H1 (cell line): ENCODE results near the gene CD38. TPM values are rescaled to one million over a fixed set of nuclear protein-coding genes. Genes with fewer than 3 reads are reported as not detected.

Experiments used
- CTCF ChIA-PET: fragments of 300-600 bp; sonication (Branson Sonifier 250); formaldehyde crosslinking; loops from one replicate; lab custom pipeline; 2021; ENCODE audit not compliant: partially characterized antibody; lab: Charles Lee
- POLR2A ChIA-PET: fragments of 300-600 bp; sonication (Branson Sonifier 250); formaldehyde crosslinking; loops from one replicate; lab custom pipeline; 2021; ENCODE audit warnings: inconsistent platforms; ENCODE audit not compliant: partially characterized antibody; lab: Charles Lee
- DNase-seq, 2 experiments: peaks; one replicate each; pipeline versions ENCODE4 v3.0.0 to v3.0.0-alpha.2; 2010 to 2022; ENCODE audit warnings: low spot score in 2 of 2, low read depth in 1 of 2, mixed read lengths in 1 of 2
- FAIRE-seq: peaks from 2 replicates; lab custom pipeline; 2011; peaks lifted over from hg19 to GRCh38; lab: Jason Lieb, UNC
- H2AFZ ChIP-seq: 2 replicates; pipeline ENCODE4 v1.8.1; 2012; ENCODE audit warnings: low read length, inconsistent platforms
- H2AK5ac ChIP-seq: 2 replicates; pipeline ENCODE4 v1.6.1; 2013; ENCODE audit warnings: low read depth, low read length
- H2BK120ac ChIP-seq: replicated peaks from 2 replicates; pipeline ENCODE3; 2013; ENCODE audit warnings: low read depth, low read length, inconsistent platforms
- H2BK12ac ChIP-seq: 2 replicates; pipeline ENCODE4 v1.6.1; 2013; ENCODE audit warnings: low read depth, low read length
- H2BK15ac ChIP-seq: 2 replicates; pipeline ENCODE4 v1.6.1; 2013; ENCODE audit warnings: low read length
- H2BK20ac ChIP-seq: 2 replicates; pipeline ENCODE4 v1.6.1; 2013; ENCODE audit warnings: low read length
- H2BK5ac ChIP-seq: 2 replicates; pipeline ENCODE4 v1.6.1; 2013; ENCODE audit warnings: low read depth, low read length
- H3K14ac ChIP-seq: 2 replicates; pipeline ENCODE4 v1.6.1; 2013; ENCODE audit warnings: inconsistent platforms; ENCODE audit not compliant: insufficient read length
- H3K18ac ChIP-seq: 2 replicates; pipeline ENCODE4 v1.6.1; 2013; ENCODE audit warnings: low read length; ENCODE audit errors: extremely low read depth
- H3K23ac ChIP-seq: 2 replicates; pipeline ENCODE4 v1.6.1; 2013; ENCODE audit warnings: inconsistent platforms; ENCODE audit not compliant: insufficient read length
- H3K23me2 ChIP-seq: 2 replicates; pipeline ENCODE4 v1.6.1; 2013; ENCODE audit warnings: low read depth, low read length
- H3K27ac ChIP-seq: 2 replicates; pipeline ENCODE4 v1.6.1; 2011; ENCODE audit warnings: low read depth, low read length, inconsistent platforms
- H3K27me3 ChIP-seq, 4 experiments: replicated peaks in 1 of 4; 1 replicate in 1 of 4; 2 replicates in 3 of 4; pipeline versions ENCODE4 v1.6.1 to v1.8.1; 2011 to 2013; ENCODE audit warnings: low read length in 3 of 4, mild to moderate bottlenecking in 3 of 4, inconsistent platforms in 2 of 4, mixed read lengths in 2 of 4, moderate library complexity in 1 of 4; ENCODE audit not compliant: control insufficient read depth in 3 of 4, insufficient read depth in 3 of 4; ENCODE audit errors: extremely low read depth in 1 of 4
- H3K36me3 ChIP-seq, 4 experiments: 2 replicates each; pipeline versions ENCODE4 v1.6.1 to v1.8.1; 2011 to 2013; ENCODE audit warnings: mild to moderate bottlenecking in 4 of 4, low read length in 3 of 4, moderate library complexity in 2 of 4, control low read depth in 1 of 4, inconsistent platforms in 1 of 4; ENCODE audit not compliant: insufficient read depth in 4 of 4, control insufficient read depth in 2 of 4
- H3K4ac ChIP-seq: replicated peaks from 2 replicates; pipeline ENCODE3; 2013; ENCODE audit warnings: low read length, low read depth, mixed read lengths, inconsistent platforms; ENCODE audit not compliant: insufficient read length
- H3K4me1 ChIP-seq, 4 experiments: replicated peaks in 1 of 4; 1 replicate in 1 of 4; 2 replicates in 3 of 4; pipeline versions ENCODE4 v1.6.1 to v1.8.1; 2011 to 2013; ENCODE audit warnings: low read length in 3 of 4, inconsistent platforms in 2 of 4, mixed read lengths in 1 of 4; ENCODE audit not compliant: insufficient read depth in 4 of 4, control insufficient read depth in 3 of 4
- H3K4me2 ChIP-seq, 2 experiments: 2 replicates each; pipeline versions ENCODE4 v1.6.1 to v1.8.1; 2011 to 2013; ENCODE audit warnings: low read depth in 2 of 2, low read length in 2 of 2, control low read depth in 1 of 2, inconsistent platforms in 1 of 2, mild to moderate bottlenecking in 1 of 2; ENCODE audit not compliant: insufficient read depth in 1 of 2
- H3K4me3 ChIP-seq, 4 experiments: fragments of 200-600, 300-600 bp in 1 of 4; sonication (generic), shearing (Covaris generic), sonication (Bioruptor Twin) in 1 of 4; 2 replicates each; pipeline versions ENCODE4 v1.5.1 to v1.8.1; 2011 to 2016; ENCODE audit warnings: low read length in 4 of 4, low read depth in 3 of 4, control low read depth in 2 of 4, inconsistent platforms in 2 of 4, mild to moderate bottlenecking in 2 of 4, mixed read lengths in 1 of 4, moderate library complexity in 1 of 4; ENCODE audit not compliant: insufficient read depth in 2 of 4; ENCODE audit errors: extremely low read depth in 1 of 4
- H3K56ac ChIP-seq: replicated peaks from 2 replicates; pipeline ENCODE3; 2013; ENCODE audit warnings: low read depth, mild to moderate bottlenecking, mixed read lengths, low read length, inconsistent platforms; ENCODE audit not compliant: insufficient read length
- H3K79me1 ChIP-seq: 2 replicates; pipeline ENCODE4 v1.6.1; 2013; ENCODE audit warnings: low read depth, low read length, control low read depth
- H3K79me2 ChIP-seq, 2 experiments: 2 replicates each; pipeline versions ENCODE4 v1.6.1 to v1.8.1; 2012 to 2013; ENCODE audit warnings: low read length in 2 of 2, mild to moderate bottlenecking in 2 of 2, inconsistent platforms in 1 of 2; ENCODE audit not compliant: insufficient read depth in 2 of 2, control insufficient read depth in 1 of 2
- H3K9ac ChIP-seq, 4 experiments: replicated peaks in 1 of 4; 1 replicate in 1 of 4; 2 replicates in 3 of 4; pipeline versions ENCODE4 v1.6.1 to v1.8.1; 2011 to 2013; ENCODE audit warnings: low read depth in 3 of 4, low read length in 3 of 4, control low read depth in 2 of 4, mild to moderate bottlenecking in 2 of 4, moderate library complexity in 2 of 4, inconsistent platforms in 1 of 4; ENCODE audit errors: extremely low read depth in 1 of 4
- H3K9me3 ChIP-seq, 2 experiments: 2 replicates each; pipeline versions ENCODE4 v1.6.1 to v1.8.1; 2012 to 2013; ENCODE audit warnings: mild to moderate bottlenecking in 2 of 2, moderate library complexity in 2 of 2, control low read depth in 1 of 2, inconsistent platforms in 1 of 2, low read depth in 1 of 2, low read length in 1 of 2, mixed read lengths in 1 of 2; ENCODE audit not compliant: insufficient read depth in 2 of 2
- H4K20me1 ChIP-seq, 2 experiments: replicated peaks in 1 of 2; 2 replicates each; pipeline versions ENCODE3 to v1.8.1; 2011 to 2013; ENCODE audit warnings: inconsistent platforms in 2 of 2, low read length in 2 of 2, mild to moderate bottlenecking in 1 of 2; ENCODE audit not compliant: insufficient read depth in 2 of 2, control insufficient read depth in 1 of 2
- H4K5ac ChIP-seq: 2 replicates; pipeline ENCODE4 v1.6.1; 2013; ENCODE audit warnings: low read length, low read depth, mixed read lengths, inconsistent platforms; ENCODE audit not compliant: insufficient read length
- H4K8ac ChIP-seq: 2 replicates; pipeline ENCODE4 v1.8.0; 2013; ENCODE audit warnings: mild to moderate bottlenecking, moderate library complexity, low read length, inconsistent platforms; ENCODE audit not compliant: insufficient read depth; ENCODE audit errors: extremely low read depth
- H4K91ac ChIP-seq: replicated peaks from 2 replicates; pipeline ENCODE3; 2013; ENCODE audit warnings: low read length, mixed read lengths, inconsistent platforms; ENCODE audit not compliant: insufficient read length
- EP300 ChIP-seq, 2 experiments: IDR thresholded peaks; 1 replicate in 1 of 2; 2 replicates in 1 of 2; pipeline ENCODE4 v1.6.1; 2011 to 2012; ENCODE audit warnings: low read depth in 2 of 2, low read length in 2 of 2, mild to moderate bottlenecking in 2 of 2, borderline replicate concordance in 1 of 2, inconsistent platforms in 1 of 2, moderate library complexity in 1 of 2
- SUZ12 ChIP-seq: fragments of 200-600 bp; sonication (generic); IDR thresholded peaks from 2 replicates; pipeline ENCODE4 v1.6.1; 2012; ENCODE audit warnings: mild to moderate bottlenecking, inconsistent platforms, low read length, moderate library complexity, mixed read lengths
- TCF12 ChIP-seq: IDR thresholded peaks from 2 replicates; pipeline ENCODE4 v1.6.1; 2011; ENCODE audit warnings: low read depth, mild to moderate bottlenecking, low read length
- WGBS, 2 experiments: shearing (Covaris generic) in 1 of 2; methylation state at CpG; one replicate each; pipeline versions ENCODE4 v1.1.6 to v1.1.7; 2013 to 2015; ENCODE audit warnings: low lambda C conversion rate in 2 of 2, mixed read lengths in 2 of 2, inconsistent platforms in 1 of 2, low coverage in 1 of 2, missing lambda C conversion rate in 1 of 2; ENCODE audit not compliant: insufficient replicate concordance in 2 of 2, insufficient coverage in 1 of 2, insufficient read length in 1 of 2; ENCODE audit errors: extremely low coverage in 1 of 2, missing lambda C conversion rate in 1 of 2; 5-methylcytosine and 5-hydroxymethylcytosine counted together
- polyA plus RNA-seq, 7 experiments: library from polyadenylated mRNA; depleted of rRNA in 3 of 7; stranded (reverse) in 5 of 7; unstranded in 2 of 7; fragments of >200 nt in 5 of 7; fragments of 200-250 nt in 2 of 7; gene quantifications; 1 replicate in 5 of 7; 2 replicates in 1 of 7; 4 replicates in 1 of 7; pipeline versions ENCODE4 v1.2.1 to v1.2.3, GENCODE V29; 2011 to 2013; ENCODE audit warnings: missing spikeins in 2 of 7, mixed read lengths in 2 of 7
- total RNA-seq: library from RNA; stranded (reverse); fragmentation: NEBNext Ultra II Directional; extraction: Animal tissue kit (Norgen Biotek cat#: 25700); gene quantifications from 2 replicates; pipeline ENCODE4 v1.2.1, GENCODE V29; 2021

CD38 gene
- total and polyA plus RNA-seq, 2 of the 8 experiments (the other 6 are each of a cell fraction or from before 2014, with no cell fraction given), result 0.14 to 0.24 TPM

- H3K14ac ChIP-seq, result no peak overlapping the region
- no peak overlapping the region for H3K56ac ChIP-seq
- H2AFZ ChIP-seq, result no peak overlapping the region
- H3K4me3 ChIP-seq, result no peak overlapping the region
- no peaks in the 10 kb centered on the region for H4K20me1 ChIP-seq
- no peak for DNase-seq
- H2BK5ac ChIP-seq, result no peak overlapping the region
- no peak overlapping the region for H2BK12ac ChIP-seq
- no peaks in the 10 kb centered on the region for H3K79me2 ChIP-seq
- no peaks in the 10 kb centered on the region for H3K23me2 ChIP-seq
- no peak overlapping the region for H2BK20ac ChIP-seq
- no peaks in the 10 kb centered on the region for H3K36me3 ChIP-seq
- 91% methylated on average over 3 of the region's 9 CpGs; no CpG with 5 or more reads in 1 of the 2 experiments for WGBS, 2 experiments
- no peak overlapping the region for H3K27ac ChIP-seq
- FAIRE-seq, result no peak
- H3K4ac ChIP-seq, result no peak overlapping the region
- no peak overlapping the region for H2BK120ac ChIP-seq
- no peak overlapping the region for H2AK5ac ChIP-seq
- no peak overlapping the region for H4K5ac ChIP-seq
- POLR2A ChIA-PET, result interaction anchor here (0.5 kb wide), 1 partner anchor 83 kb away, joined by 3 read pairs; no protein-coding TSS in a partner anchor
- H3K4me2 ChIP-seq, result no peak overlapping the region
- H4K8ac ChIP-seq, result no peak overlapping the region
- H4K91ac ChIP-seq, result no peak overlapping the region
- no peak overlapping the region for H2BK15ac ChIP-seq
- no peak overlapping the region for H3K9ac ChIP-seq
- no peak overlapping the region for H3K23ac ChIP-seq
- peaks cover 0 to 1% (median 0%) of the 10 kb centered on the region in 4 experiments; a peak in 1 of 7 replicates for H3K27me3 ChIP-seq
- CTCF ChIA-PET, result interaction anchor here (0.6 to 1.5 kb wide), 2 partner anchors 16 to 46 kb away, joined by 3 to 7 read pairs; no protein-coding TSS in a partner anchor
- no peaks in the 10 kb centered on the region for H3K79me1 ChIP-seq
- H3K4me1 ChIP-seq, result no peaks in the 10 kb centered on the region
- peaks cover 0 to 3% of the 10 kb centered on the region in 2 experiments; a peak in 1 of 4 replicates for H3K9me3 ChIP-seq
- no peak overlapping the region for H3K18ac ChIP-seq
- no peak for TF ChIP-seq EP300 (IDR thresholded peaks at IDR 0.05; ENCODE audit: borderline replicate concordance in 1 of 2, low read depth in 2 of 2, low read length in 2 of 2)
- no peak for TF ChIP-seq TCF12
- no peak for TF ChIP-seq SUZ12
These were observed 74.4 kb downstream of the CD38 start for GRCh38 chr4:15852524-15852923.
